Measurements from ENCODE around the gene AIFM2. TPM values are rescaled to one million over a fixed set of nuclear protein-coding genes. Genes with fewer than 3 reads are reported as not detected.

AIFM2 gene
- total and polyA plus RNA-seq, 10 of the 15 experiments (the other 5 are each of a cell fraction or from before 2014, with no cell fraction given) = 4.5 to 30.8 (median 15.6) TPM

GRCh38 chr10:70146489-70147258, 14.0 kb upstream of the AIFM2 start, which contains the start of gene TYSND1 (continued):
- TF ChIP-seq BCL3 (IDR thresholded peaks at IDR 0.05; ENCODE audit: borderline replicate concordance, insufficient read depth, low read depth, low read length, poor library complexity, severe bottlenecking) = peak; percentile 69
- TF ChIP-seq, protein P1, sequence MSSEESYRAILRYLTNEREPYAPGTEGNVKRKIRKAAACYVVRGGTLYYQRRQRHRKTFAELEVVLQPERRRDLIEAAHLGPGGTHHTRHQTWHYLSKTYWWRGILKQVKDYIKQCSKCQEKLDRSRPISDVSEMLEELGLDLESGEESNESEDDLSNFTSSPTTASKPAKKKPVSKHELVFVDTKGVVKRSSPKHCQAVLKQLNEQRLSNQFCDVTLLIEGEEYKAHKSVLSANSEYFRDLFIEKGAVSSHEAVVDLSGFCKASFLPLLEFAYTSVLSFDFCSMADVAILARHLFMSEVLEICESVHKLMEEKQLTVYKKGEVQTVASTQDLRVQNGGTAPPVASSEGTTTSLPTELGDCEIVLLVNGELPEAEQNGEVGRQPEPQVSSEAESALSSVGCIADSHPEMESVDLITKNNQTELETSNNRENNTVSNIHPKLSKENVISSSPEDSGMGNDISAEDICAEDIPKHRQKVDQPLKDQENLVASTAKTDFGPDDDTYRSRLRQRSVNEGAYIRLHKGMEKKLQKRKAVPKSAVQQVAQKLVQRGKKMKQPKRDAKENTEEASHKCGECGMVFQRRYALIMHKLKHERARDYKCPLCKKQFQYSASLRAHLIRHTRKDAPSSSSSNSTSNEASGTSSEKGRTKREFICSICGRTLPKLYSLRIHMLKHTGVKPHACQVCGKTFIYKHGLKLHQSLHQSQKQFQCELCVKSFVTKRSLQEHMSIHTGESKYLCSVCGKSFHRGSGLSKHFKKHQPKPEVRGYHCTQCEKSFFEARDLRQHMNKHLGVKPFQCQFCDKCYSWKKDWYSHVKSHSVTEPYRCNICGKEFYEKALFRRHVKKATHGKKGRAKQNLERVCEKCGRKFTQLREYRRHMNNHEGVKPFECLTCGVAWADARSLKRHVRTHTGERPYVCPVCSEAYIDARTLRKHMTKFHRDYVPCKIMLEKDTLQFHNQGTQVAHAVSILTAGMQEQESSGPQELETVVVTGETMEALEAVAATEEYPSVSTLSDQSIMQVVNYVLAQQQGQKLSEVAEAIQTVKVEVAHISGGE (CRISPR knock-in tag; IDR thresholded peaks at IDR 0.05) = no peak
- TF ChIP-seq RAD21 (IDR thresholded peaks at IDR 0.05; ENCODE audit: insufficient read depth, low read depth, low read length) = peak; percentile 67
- peak; percentile 84 for TF ChIP-seq SMARCA5 (IDR thresholded peaks at IDR 0.05)
- TF ChIP-seq, protein P2, sequence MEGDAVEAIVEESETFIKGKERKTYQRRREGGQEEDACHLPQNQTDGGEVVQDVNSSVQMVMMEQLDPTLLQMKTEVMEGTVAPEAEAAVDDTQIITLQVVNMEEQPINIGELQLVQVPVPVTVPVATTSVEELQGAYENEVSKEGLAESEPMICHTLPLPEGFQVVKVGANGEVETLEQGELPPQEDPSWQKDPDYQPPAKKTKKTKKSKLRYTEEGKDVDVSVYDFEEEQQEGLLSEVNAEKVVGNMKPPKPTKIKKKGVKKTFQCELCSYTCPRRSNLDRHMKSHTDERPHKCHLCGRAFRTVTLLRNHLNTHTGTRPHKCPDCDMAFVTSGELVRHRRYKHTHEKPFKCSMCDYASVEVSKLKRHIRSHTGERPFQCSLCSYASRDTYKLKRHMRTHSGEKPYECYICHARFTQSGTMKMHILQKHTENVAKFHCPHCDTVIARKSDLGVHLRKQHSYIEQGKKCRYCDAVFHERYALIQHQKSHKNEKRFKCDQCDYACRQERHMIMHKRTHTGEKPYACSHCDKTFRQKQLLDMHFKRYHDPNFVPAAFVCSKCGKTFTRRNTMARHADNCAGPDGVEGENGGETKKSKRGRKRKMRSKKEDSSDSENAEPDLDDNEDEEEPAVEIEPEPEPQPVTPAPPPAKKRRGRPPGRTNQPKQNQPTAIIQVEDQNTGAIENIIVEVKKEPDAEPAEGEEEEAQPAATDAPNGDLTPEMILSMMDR (IDR thresholded peaks at IDR 0.05 in 2 of 3, conservative IDR thresholded peaks at IDR 0.05 in 1 of 3; ENCODE audit: control insufficient read depth in 2 of 3, extremely low read depth in 1 of 3, insufficient read depth in 1 of 3, low read depth in 3 of 3, low read length in 3 of 3) = peak; percentile 89 to 95 (median 92)
- TF ChIP-seq SP1 (IDR thresholded peaks at IDR 0.05; ENCODE audit: low read depth, low read length) = peak; percentile 87
- TF ChIP-seq PAX5 (IDR thresholded peaks at IDR 0.05; ENCODE audit: borderline replicate concordance, low read depth, low read length) = peak; percentile 48; the same call in 1 of the 2 replicates
- TF ChIP-seq, protein P3, sequence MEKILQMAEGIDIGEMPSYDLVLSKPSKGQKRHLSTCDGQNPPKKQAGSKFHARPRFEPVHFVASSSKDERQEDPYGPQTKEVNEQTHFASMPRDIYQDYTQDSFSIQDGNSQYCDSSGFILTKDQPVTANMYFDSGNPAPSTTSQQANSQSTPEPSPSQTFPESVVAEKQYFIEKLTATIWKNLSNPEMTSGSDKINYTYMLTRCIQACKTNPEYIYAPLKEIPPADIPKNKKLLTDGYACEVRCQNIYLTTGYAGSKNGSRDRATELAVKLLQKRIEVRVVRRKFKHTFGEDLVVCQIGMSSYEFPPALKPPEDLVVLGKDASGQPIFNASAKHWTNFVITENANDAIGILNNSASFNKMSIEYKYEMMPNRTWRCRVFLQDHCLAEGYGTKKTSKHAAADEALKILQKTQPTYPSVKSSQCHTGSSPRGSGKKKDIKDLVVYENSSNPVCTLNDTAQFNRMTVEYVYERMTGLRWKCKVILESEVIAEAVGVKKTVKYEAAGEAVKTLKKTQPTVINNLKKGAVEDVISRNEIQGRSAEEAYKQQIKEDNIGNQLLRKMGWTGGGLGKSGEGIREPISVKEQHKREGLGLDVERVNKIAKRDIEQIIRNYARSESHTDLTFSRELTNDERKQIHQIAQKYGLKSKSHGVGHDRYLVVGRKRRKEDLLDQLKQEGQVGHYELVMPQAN (conservative IDR thresholded peaks at IDR 0.05) = no peak
- no peak; the same call in 1 of the 2 replicates for TF ChIP-seq TBL1XR1 (IDR thresholded peaks at IDR 0.05; ENCODE audit: low read depth, low read length)
- no peak; the same call in 1 of the 2 replicates for TF ChIP-seq ASH2L (IDR thresholded peaks at IDR 0.05; ENCODE audit: borderline replicate concordance, low read depth)
- no peak for TF ChIP-seq EP300 (IDR thresholded peaks at IDR 0.05; ENCODE audit: borderline replicate concordance in 1 of 2, control insufficient read depth in 1 of 2, low read depth in 2 of 2, low read length in 2 of 2)

All from GM12878 (cell line).